SU-DHL-6 (cell line): ENCODE data around the gene MTPN.

ENCODE experiments used
- CTCF ChIP-seq: fragments of 200-600 bp; sonication (generic); IDR thresholded peaks from one replicate; pipeline ENCODE4 v1.5.1; 2017; ENCODE audit warnings: antibody characterized with exemption, mild to moderate bottlenecking, low read length, moderate library complexity; ENCODE audit not compliant: insufficient read depth, poor library complexity, severe bottlenecking
- EZH2phosphoT487 ChIP-seq: fragments of 200-600 bp; sonication (generic), shearing (Covaris generic); conservative IDR thresholded peaks from 2 replicates; pipeline ENCODE4 v1.6.1; 2018; ENCODE audit warnings: mild to moderate bottlenecking, antibody characterized with exemption, low read length, moderate library complexity, mixed read lengths

- TF ChIP-seq CTCF (no peak), EZH2phosphoT487 (no peak)
These were observed 78.9 kb downstream of the MTPN start for GRCh38 chr7:135898226-135898625.
